Activated naive CD4-positive, alpha-beta T cell treated with Interleukin-2 at 50 U/mL for 16 hours (primary cell): ENCODE data around the gene HBEGF.

Source experiments
- DNase-seq: peaks from one replicate; pipeline ENCODE4 v3.0.0-alpha.2; 2020

HBEGF gene

DNA sequence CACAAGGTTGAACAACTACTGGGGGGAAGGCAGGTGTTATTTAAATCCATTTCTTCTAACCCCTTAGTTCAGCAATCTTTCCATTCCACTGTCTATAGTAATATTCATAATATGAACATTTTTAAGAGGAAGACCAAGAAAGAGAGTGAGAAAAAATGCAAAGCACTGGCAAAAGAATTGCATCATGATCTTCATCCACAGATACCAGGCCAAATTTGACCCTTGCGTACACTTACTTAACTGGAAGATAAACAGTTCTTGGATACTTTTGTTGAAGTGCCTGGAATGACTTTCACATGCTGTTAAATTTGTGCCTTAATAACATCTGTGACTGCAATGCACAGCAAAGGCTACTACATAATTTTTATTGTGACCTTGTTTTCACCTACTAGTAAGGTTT, 45.3 kb downstream of the HBEGF start:
- DNase-seq: no peak

DNA sequence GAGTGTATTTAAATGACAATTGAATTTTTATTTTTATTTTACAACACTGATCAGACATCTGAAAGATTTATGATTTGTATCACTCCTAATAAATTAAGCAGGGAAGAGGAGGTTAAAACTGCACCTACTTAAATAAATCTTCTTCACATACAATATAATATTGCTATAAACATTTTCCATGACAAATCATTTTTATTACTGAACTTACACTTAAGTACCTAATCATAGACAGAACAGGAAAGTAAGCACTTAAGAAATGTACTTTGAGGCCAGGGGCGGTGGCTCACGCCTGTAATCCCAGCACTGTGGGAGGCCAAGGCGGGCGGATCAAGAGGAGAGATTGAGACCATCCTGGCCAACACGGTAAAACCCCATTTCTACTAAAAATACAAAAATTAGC, 47.3 kb downstream of the HBEGF start:
- DNase-seq: no peak

DNA sequence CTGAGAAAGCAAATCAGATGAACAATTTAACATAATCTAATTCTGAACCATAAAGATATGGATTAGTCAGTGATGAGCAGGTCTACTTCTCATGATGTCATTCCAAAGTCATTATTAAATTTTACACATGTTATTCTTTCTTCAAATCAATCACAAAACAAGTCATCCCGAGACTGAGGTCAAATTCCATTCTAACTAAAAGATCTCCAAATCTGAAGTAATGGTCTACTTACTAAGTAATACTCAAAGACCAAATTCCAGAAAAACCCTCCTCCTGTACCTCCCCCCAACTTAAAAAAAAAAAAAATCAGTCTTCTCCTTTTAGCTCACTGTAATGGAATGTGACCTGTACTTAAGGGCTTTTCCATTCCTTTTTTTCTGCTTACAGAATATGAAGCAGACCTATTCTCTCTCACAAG, 48.2 kb downstream of the HBEGF start:
- no peak for DNase-seq

DNA sequence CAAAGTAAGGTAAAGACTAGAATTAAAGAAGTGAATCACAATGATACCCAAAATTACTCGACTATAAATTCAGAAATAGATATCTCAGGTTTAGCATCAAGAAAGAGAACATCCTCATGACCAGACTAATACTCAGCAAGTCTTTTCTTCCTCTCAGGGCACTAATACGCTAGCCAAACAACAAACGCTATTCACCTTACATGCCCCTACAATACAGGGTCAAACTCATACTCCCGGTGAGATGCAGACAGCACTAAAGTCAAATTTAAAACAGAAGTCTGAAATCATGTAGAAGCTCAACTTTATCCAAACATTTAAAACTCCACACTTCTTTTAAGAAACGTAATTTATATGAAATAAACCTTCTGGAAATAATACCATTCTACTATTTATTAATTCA, 49.1 kb downstream of the HBEGF start:
- no peak for DNase-seq

DNA sequence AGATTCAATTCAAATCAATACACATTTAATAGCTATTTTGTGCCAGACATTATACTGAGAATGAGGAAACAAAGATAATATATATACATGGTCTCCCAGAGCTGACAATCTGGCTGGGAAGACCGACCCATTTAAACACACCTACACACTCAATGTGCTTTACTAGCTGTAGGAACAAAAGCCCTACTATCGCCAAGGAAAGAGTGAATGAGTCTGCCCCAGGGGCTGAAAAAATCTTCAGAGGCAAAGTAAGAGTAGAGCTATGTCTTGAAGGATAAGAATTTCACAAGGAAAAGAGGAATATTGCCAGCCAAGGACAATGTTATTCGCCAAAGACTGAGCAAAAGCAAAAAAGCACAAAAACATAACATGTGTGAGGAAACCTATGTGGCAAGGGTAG, 50.1 kb downstream of the HBEGF start:
- no peak for DNase-seq

DNA sequence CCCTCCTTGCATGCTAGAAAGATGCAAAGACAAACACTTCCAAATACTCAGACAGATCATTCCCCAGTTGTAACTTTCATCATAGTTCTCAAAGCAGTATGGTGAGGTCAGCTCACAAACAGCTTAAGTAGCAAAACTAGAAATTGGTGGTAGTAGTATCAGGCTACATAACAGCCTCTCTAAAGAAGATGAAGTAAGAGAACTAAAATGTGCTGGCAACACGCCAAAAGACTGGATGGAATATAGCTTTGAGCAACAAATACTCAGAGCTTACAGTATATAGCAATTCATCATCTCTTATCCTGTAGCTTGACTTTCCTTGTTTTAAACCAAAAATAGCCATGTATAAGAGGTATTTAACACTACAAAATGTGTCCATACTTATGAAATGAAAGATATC, 51.0 kb downstream of the HBEGF start:
- no peak for DNase-seq

DNA sequence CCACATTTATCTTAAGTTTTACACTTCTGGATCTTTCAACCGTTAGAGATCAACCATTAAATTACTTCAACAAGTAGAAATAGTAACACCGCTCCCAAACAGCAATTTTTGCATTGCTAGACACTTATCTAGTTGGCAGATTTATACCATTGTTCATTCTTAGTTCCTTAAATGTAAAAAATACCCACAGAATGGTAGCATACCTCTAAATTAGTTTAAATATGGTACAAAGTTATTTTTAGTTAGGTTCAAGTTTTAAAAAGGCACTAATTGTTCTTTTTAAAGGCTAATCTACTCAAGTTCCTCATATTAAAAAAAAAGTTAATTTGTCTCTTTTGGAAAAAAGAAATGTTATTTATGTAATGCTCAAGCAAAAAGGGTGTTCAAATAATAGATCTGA, 51.6 kb downstream of the HBEGF start:
- DNase-seq: no peak

DNA sequence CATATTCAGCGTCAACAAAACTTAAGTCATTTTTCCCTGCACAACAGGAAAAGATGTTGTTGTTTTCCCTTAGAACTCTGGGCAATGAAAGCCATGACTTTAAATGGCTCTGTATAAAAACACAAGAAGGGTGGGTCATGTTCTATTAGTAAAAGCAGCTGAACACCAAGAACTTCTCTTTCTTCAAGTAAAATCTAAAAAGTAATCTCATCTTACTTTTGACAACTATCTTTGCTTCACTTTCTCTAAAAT, 52.6 kb downstream of the HBEGF start:
- no peak for DNase-seq

DNA sequence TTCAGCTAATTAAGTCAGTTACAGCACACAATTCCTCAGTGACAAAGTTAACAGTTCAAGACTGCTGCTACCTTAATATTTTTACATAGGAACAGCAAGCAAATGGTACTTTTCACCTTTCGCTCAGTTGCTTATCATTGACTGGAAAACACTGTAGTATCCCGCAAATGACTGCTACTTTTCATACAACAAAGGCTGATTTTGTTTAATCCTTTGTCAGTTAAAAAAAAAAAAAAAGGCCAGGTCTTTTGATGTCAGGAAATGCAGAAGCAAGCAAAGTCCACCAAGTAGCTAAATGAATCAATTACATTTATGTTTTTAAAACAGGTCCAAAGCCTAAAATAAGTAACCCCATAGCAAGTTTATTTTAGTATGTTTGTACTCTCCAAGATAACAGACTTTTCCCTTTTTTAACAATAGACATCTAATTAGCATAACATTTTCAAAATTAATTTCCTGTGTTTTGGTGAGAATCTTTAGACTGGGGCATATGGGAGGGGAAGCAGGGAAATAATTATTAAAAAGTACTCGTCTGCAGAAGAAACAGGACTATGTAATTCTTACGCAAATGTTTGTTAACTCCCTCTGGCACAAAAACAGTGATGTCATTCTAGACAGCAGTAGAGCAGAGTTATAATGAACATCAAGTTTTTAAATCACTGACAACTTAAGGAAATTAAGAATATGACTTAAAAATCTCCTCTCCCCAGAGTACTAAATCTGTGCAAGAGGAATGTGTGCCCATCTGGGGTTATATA, 53.1 kb downstream of the HBEGF start:
- DNase-seq: no peak

DNA sequence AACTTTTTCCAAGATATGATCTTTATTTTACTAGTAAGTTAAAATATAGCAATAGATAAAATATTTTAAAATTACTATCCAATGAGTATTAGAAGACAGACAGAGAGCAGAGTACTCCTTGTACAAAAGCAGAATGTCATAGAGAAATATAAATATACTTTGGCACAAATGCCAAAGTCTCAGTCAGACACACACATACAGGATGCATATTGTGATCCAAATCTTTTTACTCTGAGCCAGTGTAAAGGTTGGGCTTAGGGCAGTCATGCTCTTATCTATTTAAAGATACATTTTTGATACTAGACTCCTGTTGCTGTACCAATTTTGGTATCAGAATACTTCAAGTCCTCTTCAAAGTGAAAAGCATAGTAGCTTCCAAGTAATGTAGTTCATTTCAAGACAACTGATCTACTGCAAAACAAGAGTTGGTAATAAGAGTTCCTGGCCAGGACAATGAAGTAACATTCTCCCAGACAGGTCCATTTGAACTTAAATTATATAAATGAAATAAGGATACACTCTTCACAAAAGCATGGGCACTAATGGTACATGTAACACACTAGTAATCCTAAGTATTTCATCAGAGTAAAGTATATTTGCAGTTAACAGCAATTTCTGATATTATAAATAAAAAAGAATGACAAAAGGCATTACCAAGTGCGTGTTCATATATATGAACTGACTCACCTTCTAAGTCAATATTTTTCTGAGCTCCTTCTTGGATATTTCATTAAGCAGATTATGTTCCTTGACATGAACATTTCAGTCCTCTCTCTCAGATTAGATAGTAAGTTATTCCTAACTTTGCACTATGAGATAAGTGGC, 54.0 kb downstream of the HBEGF start:
- DNase-seq: no peak

DNA sequence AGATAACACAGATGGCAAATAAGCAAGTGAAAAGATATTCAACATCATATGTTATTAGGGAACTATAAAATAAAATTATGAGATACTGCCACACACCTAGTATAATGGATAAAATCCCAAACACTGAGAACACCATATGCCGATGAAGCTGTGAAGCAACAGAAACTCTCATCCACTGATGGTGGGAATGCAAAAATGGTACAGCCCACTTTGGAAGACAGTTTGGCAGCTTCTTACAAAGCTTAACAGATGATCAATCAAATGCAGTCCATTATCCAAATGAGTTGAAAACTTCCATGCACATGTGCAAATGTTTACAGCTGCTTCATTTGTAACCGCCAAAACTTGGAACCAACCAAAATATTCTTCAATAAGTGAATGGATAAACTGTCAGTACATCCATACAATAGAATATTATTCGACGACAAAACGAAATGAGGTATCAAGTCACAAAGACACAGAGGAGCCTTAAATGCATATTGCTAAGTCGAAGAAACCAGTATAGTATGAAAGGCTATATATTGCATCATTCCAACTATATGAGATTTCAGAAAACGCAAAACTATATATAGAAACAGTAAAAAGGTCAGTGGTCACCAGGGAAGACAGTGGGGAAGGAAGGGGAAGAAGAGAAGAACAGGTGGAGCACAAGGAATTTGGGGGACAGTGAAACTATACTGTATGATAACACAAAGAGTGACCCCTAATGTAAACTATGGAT, 58.4 kb downstream of the HBEGF start:
- no peak for DNase-seq

DNA sequence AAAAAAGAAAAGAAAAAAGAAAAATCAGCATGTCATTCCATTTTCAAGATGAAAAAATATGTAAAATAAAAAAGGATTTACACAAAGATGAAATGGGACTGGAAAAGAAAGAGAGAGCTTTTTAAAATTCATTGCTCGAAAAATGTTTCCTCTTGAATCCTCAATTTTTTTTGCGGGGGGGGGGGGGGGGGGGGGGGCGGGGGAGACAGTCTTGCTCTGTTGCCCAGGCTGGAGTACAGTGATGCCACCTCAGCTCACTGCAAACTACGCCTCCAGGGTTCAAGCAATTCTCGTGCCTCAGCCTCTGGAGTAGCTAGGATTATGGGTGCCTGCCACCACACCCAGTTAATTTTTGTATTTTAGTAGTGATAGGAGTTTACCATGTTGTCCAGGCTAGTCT, 60.0 kb downstream of the HBEGF start:
- DNase-seq: no peak

DNA sequence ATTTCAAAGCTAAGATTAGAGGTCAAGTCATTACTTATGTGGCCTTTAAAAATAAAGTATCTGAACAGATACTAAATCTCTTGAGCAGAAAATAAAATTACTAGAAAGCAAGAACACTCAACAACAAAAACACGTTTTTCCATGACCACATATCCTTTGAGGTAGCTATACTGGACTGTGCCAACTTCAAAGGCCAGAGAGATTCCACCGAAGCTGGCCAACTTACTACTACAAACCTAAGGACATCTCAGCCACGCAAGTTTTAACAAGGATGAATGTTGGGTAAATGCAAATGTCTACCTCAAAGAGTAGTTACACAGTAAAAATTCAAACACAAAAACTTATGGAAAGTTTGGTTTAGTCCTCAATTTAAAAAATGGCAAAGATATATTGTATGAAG, 62.4 kb downstream of the HBEGF start:
- no peak for DNase-seq
